ENCODE measurements around the gene ZFP42. TPM values are rescaled to one million over a fixed set of nuclear protein-coding genes. Genes with fewer than 3 reads are reported as not detected.

ZFP42 gene
- total RNA-seq, 1 experiment from 2014 or later: 0.12 TPM

GRCh38 chr4:188021548-188022249 is 26.1 kb downstream of the ZFP42 start:
- no peak overlapping the region for H3K9ac ChIP-seq (ENCODE audit: low read length)
- no peak overlapping the region for H3K4me3 ChIP-seq (replicated peaks in 1 of 2; ENCODE audit: low read depth in 1 of 2, low read length in 2 of 2)
- 0 out of 2 replicates have a peak overlapping the region, but pooled peaks have one; percentile 18 for H3K4me2 ChIP-seq (ENCODE audit: low read length)
- DNase-seq (ENCODE audit: low read depth, low spot score): no peak
- intact Hi-C loops (cut with micrococcal nuclease): no loop called here
- CTCF ChIA-PET: no interaction called here
- H3K4me1 ChIP-seq (ENCODE audit: control insufficient read depth in 1 of 2, insufficient read depth in 2 of 2, low read length in 2 of 2): peaks cover 0 to 5% of the 10 kb centered on the region in 2 experiments; a peak in 1 of 4 replicates
- no peaks in the 10 kb centered on the region for H3K27me3 ChIP-seq (ENCODE audit: insufficient read depth, low read length)
- no peaks in the 10 kb centered on the region for H4K20me1 ChIP-seq (ENCODE audit: insufficient read depth)
- no peak overlapping the region for H3K27ac ChIP-seq (ENCODE audit: low read depth, low read length)
- no peaks in the 10 kb centered on the region for H3K9me2 ChIP-seq (ENCODE audit: insufficient read depth)
- H2AFZ ChIP-seq (ENCODE audit: low read depth, low read length, poor library complexity, severe bottlenecking): no peak overlapping the region
- H3K9me3 ChIP-seq (ENCODE audit: control insufficient read depth in 1 of 2, insufficient read depth in 1 of 2, low read depth in 1 of 2, low read length in 2 of 2): no peaks in the 10 kb centered on the region
- BruUV-seq (replicated peaks): no TSS peak
- ATAC-seq: peak; percentile 63; the same call in 1 of the 2 replicates
- POLR2A ChIA-PET: no interaction called here
- H3K79me2 ChIP-seq (ENCODE audit: insufficient read depth, low read length): no peaks in the 10 kb centered on the region
- H3K36me3 ChIP-seq (ENCODE audit: control insufficient read depth in 1 of 2, insufficient read depth in 2 of 2, low read length in 2 of 2): no peaks in the 10 kb centered on the region
- no peak for TF ChIP-seq POLR2AphosphoS5 (IDR thresholded peaks at IDR 0.05; ENCODE audit: low read depth, low read length)
- no peak for TF ChIP-seq ZNF274 (IDR thresholded peaks at IDR 0.05; ENCODE audit: low read depth, low read length)
- no peak for TF ChIP-seq FOSL1 (IDR thresholded peaks at IDR 0.05; ENCODE audit: low read depth)
- no peak for TF ChIP-seq EZH2phosphoT487 (IDR thresholded peaks at IDR 0.05; ENCODE audit: borderline replicate concordance)
- no peak for TF ChIP-seq POLR2A (IDR thresholded peaks at IDR 0.05; ENCODE audit: borderline replicate concordance, extremely low read depth, insufficient read depth, insufficient read length)
- TF ChIP-seq RAD21 (IDR thresholded peaks at IDR 0.05; ENCODE audit: low read depth): no peak
- TF ChIP-seq SRF (IDR thresholded peaks at IDR 0.05; ENCODE audit: low read depth): no peak
- TF ChIP-seq YY1 (IDR thresholded peaks at IDR 0.05; ENCODE audit: extremely low read depth, insufficient replicate concordance, low read depth, low read length): no peak
- TF ChIP-seq TCF7L2 (IDR thresholded peaks at IDR 0.05; ENCODE audit: borderline replicate concordance, extremely low read depth, insufficient read depth, insufficient read length): no peak
- RAD21 ChIA-PET (ENCODE audit: low non-redundant PET in 1 of 2, low total read pairs in 2 of 2, uncharacterized antibody in 2 of 2, unreplicated experiment in 2 of 2): no interaction called here

- POLR2A ChIA-PET: no interaction called here
- H3K9me2 ChIP-seq (ENCODE audit: insufficient read depth): no peaks in the 10 kb centered on the region
- H3K9ac ChIP-seq (ENCODE audit: low read length): no peak overlapping the region
- H2AFZ ChIP-seq (ENCODE audit: low read depth, low read length, poor library complexity, severe bottlenecking): no peak overlapping the region
- no TSS peak for BruUV-seq (replicated peaks)
- no peaks in the 10 kb centered on the region for H4K20me1 ChIP-seq (ENCODE audit: insufficient read depth)
- no peaks in the 10 kb centered on the region for H3K36me3 ChIP-seq (ENCODE audit: control insufficient read depth in 1 of 2, insufficient read depth in 2 of 2, low read length in 2 of 2)
- ATAC-seq: no peak
- H3K4me3 ChIP-seq (replicated peaks in 1 of 2; ENCODE audit: low read depth in 1 of 2, low read length in 2 of 2): no peak overlapping the region
- intact Hi-C loops (cut with micrococcal nuclease): no loop called here
- no peaks in the 10 kb centered on the region for H3K9me3 ChIP-seq (ENCODE audit: control insufficient read depth in 1 of 2, insufficient read depth in 1 of 2, low read depth in 1 of 2, low read length in 2 of 2)
- RAD21 ChIA-PET (ENCODE audit: low non-redundant PET in 1 of 2, low total read pairs in 2 of 2, uncharacterized antibody in 2 of 2, unreplicated experiment in 2 of 2): no interaction called here
- CTCF ChIA-PET: no interaction called here
- no peak for TF ChIP-seq POLR2A (IDR thresholded peaks at IDR 0.05; ENCODE audit: borderline replicate concordance, extremely low read depth, insufficient read depth, insufficient read length)
- TF ChIP-seq ZBTB33 (IDR thresholded peaks at IDR 0.05; ENCODE audit: extremely low read depth, insufficient replicate concordance, low read length): no peak
- DNase-seq (ENCODE audit: low read depth, low spot score): no peak
- H3K27ac ChIP-seq (ENCODE audit: low read depth, low read length): no peak overlapping the region
- no peaks in the 10 kb centered on the region for H3K27me3 ChIP-seq (ENCODE audit: insufficient read depth, low read length)
- H3K4me2 ChIP-seq (ENCODE audit: low read length): no peak overlapping the region
- H3K79me2 ChIP-seq (ENCODE audit: insufficient read depth, low read length): no peaks in the 10 kb centered on the region
- H3K4me1 ChIP-seq (ENCODE audit: control insufficient read depth in 1 of 2, insufficient read depth in 2 of 2, low read length in 2 of 2): peaks cover 0 to 5% of the 10 kb centered on the region in 2 experiments; a peak in 1 of 4 replicates
Observed at GRCh38 chr4:188023682-188024081, 28.1 kb downstream of the ZFP42 start.
